Activated CD8-positive, alpha-beta T cell treated with anti-CD3 and anti-CD28 coated beads for 36 hours (primary cell): ENCODE measurements around the gene PSMB1. TPM values are rescaled to one million over a fixed set of nuclear protein-coding genes. Genes with fewer than 3 reads are reported as not detected.

Source experiments
- ATAC-seq: fragments of 200-7000 bp; cut with Tn5 transposase; one replicate; pipeline ENCODE4 v1.10.0; 2021; ENCODE audit warnings: mild to moderate bottlenecking, moderate library complexity
- CTCF ChIA-PET: fragments of 350-600 bp; sonication (Branson Sonifier 250); formaldehyde crosslinking; loops from one replicate; lab custom pipeline; 2021; ENCODE audit warnings: antibody characterized with exemption; lab: Charles Lee
- POLR2A ChIA-PET: fragments of 350-600 bp; sonication (Branson Sonifier 250); formaldehyde crosslinking; loops from one replicate; lab custom pipeline; 2021; ENCODE audit warnings: antibody characterized with exemption; lab: Charles Lee
- DNase-seq: peaks from one replicate; pipeline ENCODE4 v3.0.0-alpha.2; 2020
- H3K27ac Mint-ChIP-seq: one replicate; pipeline ENCODE4 v1.8.0; 2021; ENCODE audit warnings: mild to moderate bottlenecking, mixed read lengths
- H3K27me3 Mint-ChIP-seq: one replicate; pipeline ENCODE4 v1.8.0; 2021; ENCODE audit warnings: mixed read lengths
- H3K36me3 Mint-ChIP-seq: one replicate; pipeline ENCODE4 v1.8.0; 2021; ENCODE audit warnings: low read depth, mixed read lengths
- H3K4me1 Mint-ChIP-seq: one replicate; pipeline ENCODE4 v1.8.0; 2021; ENCODE audit warnings: low read depth, mixed read lengths
- H3K4me3 Mint-ChIP-seq: one replicate; pipeline ENCODE4 v1.8.0; 2021; ENCODE audit warnings: mild to moderate bottlenecking, moderate library complexity, mixed read lengths
- H3K9me3 Mint-ChIP-seq: one replicate; pipeline ENCODE4 v1.8.0; 2021; ENCODE audit warnings: mixed read lengths
- intact Hi-C: fragments of 100-400 bp; cut with micrococcal nuclease; formaldehyde crosslinking; loops from one replicate; pipeline ENCODE4 v1.10.0; 2022
- total RNA-seq, 2 experiments: library from RNA; stranded (reverse); gene quantifications; one replicate each; pipeline ENCODE4 v1.2.3, GENCODE V29; 2021
- TF ChIP-seq, protein P1 (sequence below): fragments of 200-600 bp; IDR thresholded peaks from one replicate; pipeline ENCODE4 v1.8.0; 2022; ENCODE audit warnings: antibody characterized with exemption, mild to moderate bottlenecking

Gene PSMB1
- total RNA-seq, 2 experiments from 2014 or later, result 236 to 247 TPM

DNA sequence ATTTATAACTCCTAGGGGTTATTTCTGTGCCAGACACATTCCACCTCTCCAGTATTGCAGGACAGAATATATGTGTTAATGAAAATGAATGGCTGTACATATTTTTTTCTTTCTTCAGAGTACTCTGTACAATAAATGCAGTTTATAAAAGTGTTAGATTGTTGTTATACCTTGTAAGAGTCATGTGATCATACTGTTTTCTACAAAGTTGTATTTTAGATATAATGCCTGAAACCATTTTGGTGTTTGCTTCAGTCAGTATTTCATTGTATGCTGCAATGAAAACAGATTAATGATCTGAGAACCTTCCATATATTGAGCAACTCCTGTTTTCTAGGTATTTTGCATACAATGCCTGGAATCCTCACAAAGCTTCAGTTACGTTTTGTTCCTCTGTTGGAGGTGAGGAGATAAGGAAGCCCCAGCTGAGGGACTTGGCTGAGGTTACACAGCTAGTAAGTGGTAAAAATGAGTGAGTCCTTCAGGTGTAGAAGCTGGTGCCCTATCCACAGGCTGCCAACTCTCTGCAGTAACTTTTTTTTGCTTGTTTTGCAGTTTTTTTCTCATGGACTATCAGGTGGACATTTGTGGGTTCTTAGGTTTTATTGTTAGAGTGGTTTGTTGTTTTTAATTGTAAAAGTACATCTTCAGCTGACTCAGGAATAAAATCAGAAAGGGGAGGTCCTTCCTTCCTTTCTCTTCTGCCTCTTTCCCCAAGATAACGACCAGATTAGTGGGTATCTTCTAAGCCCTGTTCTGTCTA is 19.8 kb upstream of the PSMB1 start:
- Mint-ChIP-seq H3K27me3 (no peaks in the 10 kb centered on the region), H3K4me1 (no peaks in the 10 kb centered on the region), H3K36me3 (peaks cover 31% of the 10 kb centered on the region), H3K27ac (peak overlapping the region; percentile 38), H3K9me3 (no peaks in the 10 kb centered on the region), H3K4me3 (no peak overlapping the region)
- ChIA-PET CTCF (interaction anchor here (1.3 to 1.4 kb wide), 2 partner anchors 10 to 11 kb away, joined by 3 to 5 read pairs; no protein-coding TSS in a partner anchor), POLR2A (interaction anchor here (1.2 kb wide), 1 partner anchor 11 kb away, joined by 4 read pairs; the partner anchor contains the start of gene PDCD2)
- TF ChIP-seq, protein P1, sequence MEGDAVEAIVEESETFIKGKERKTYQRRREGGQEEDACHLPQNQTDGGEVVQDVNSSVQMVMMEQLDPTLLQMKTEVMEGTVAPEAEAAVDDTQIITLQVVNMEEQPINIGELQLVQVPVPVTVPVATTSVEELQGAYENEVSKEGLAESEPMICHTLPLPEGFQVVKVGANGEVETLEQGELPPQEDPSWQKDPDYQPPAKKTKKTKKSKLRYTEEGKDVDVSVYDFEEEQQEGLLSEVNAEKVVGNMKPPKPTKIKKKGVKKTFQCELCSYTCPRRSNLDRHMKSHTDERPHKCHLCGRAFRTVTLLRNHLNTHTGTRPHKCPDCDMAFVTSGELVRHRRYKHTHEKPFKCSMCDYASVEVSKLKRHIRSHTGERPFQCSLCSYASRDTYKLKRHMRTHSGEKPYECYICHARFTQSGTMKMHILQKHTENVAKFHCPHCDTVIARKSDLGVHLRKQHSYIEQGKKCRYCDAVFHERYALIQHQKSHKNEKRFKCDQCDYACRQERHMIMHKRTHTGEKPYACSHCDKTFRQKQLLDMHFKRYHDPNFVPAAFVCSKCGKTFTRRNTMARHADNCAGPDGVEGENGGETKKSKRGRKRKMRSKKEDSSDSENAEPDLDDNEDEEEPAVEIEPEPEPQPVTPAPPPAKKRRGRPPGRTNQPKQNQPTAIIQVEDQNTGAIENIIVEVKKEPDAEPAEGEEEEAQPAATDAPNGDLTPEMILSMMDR, result no peak
- ATAC-seq, result no peak
- DNase-seq, result no peak
- intact Hi-C loops, result no loop called here

DNA sequence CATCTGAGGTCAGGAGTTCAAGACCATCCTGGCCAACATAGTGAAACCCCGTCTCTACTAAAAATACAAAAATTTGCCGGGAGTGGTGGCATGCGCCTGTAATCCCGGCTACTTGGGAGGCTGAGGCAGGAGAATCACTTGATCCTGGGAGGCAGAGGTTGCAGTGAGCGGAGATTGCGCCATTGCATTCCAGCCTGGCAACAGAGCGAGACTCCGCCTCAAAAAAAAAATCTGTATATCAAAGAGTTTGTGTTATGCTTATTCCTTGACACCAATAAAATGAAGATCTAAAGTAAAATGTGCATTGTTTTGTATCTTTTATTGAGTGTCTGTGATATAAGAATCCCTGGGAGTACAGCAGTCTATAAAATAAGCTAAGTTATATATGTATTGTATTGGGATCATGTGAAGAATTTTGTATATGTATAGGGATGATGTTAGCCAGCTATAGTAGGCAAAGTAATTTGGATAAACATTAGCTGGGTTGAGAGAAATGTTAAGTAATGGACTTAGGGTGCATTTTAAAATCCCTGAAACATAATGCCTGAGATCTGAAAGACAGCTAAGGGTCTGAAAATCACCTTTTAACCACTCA is 11.9 kb upstream of the PSMB1 start:
- ChIA-PET CTCF (interaction anchor here (1.2 kb wide), 2 partner anchors 18 to 35 kb away, joined by 3 read pairs; no protein-coding TSS in a partner anchor), POLR2A (interaction anchor here (1.3 kb wide), 1 partner anchor 17 kb away, joined by 5 read pairs; no protein-coding TSS in a partner anchor)
- DNase-seq, result no peak
- peaks cover 44% of the 10 kb centered on the region for H3K36me3 Mint-ChIP-seq
- no peak for ATAC-seq
- intact Hi-C loops, result no loop called here
- no peak overlapping the region for H3K4me3 Mint-ChIP-seq
- no peaks in the 10 kb centered on the region for H3K9me3 Mint-ChIP-seq
- H3K27ac Mint-ChIP-seq, result no peak overlapping the region
- no peaks in the 10 kb centered on the region for H3K27me3 Mint-ChIP-seq
- TF ChIP-seq, protein P1, result no peak
- peaks cover 20% of the 10 kb centered on the region for H3K4me1 Mint-ChIP-seq

DNA sequence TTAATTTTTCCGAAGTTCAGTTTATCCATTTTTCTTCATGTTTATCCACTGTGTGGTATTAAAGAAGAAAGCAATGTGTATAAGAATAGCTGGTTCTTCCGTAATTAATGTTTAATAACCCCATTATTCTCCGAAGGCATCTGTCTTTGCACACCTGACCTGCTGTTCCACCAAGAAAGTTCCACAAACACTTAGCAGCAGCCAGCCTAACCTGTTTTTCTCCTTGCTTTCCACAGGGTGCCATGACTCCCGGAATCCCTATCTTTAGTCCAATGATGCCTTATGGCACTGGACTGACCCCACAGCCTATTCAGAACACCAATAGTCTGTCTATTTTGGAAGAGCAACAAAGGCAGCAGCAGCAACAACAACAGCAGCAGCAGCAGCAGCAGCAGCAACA is 8.4 kb upstream of the PSMB1 start:
- peaks cover 52% of the 10 kb centered on the region for H3K36me3 Mint-ChIP-seq
- TF ChIP-seq, protein P1, result no peak
- DNase-seq (no peak), ATAC-seq (no peak)
- intact Hi-C loops, result no loop called here
- no peak overlapping the region for H3K4me3 Mint-ChIP-seq
- H3K4me1 Mint-ChIP-seq, result peaks cover 39% of the 10 kb centered on the region
- H3K9me3 Mint-ChIP-seq, result no peaks in the 10 kb centered on the region
- no peak overlapping the region for H3K27ac Mint-ChIP-seq
- POLR2A ChIA-PET, result no interaction called here
- CTCF ChIA-PET, result no interaction called here
- no peaks in the 10 kb centered on the region for H3K27me3 Mint-ChIP-seq

DNA sequence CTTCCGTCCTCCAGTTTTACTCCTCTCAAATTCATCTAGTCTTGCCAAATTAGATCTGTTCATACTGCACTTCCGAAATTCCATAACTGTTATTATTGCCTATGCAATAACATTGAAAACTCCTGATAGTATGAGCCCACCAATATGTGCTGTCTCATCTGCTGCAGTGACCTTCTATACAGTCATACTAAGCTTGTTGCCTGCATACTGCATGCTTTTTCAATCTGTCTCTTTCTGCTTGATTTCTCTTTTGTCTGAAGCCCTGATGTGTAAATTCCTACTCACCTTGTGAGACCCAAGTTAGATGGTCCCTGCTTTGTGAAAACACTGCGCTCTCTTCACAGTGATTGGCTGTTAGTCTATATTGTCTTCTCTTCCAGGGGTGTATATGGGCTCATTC is 2.2 kb upstream of the PSMB1 start:
- CTCF ChIA-PET, result no interaction called here
- no peak for ATAC-seq

More for the DNA sequence above, 2.2 kb upstream of the PSMB1 start:
- intact Hi-C loops, result no loop called here
- Mint-ChIP-seq H3K36me3 (peaks cover 38% of the 10 kb centered on the region), H3K4me1 (peaks cover 38% of the 10 kb centered on the region), H3K4me3 (no peak overlapping the region), H3K9me3 (no peaks in the 10 kb centered on the region), H3K27me3 (no peaks in the 10 kb centered on the region), H3K27ac (no peak overlapping the region)
- DNase-seq, result no peak
- TF ChIP-seq, protein P1, result no peak
- POLR2A ChIA-PET, result no interaction called here
